T47D (cell line): ENCODE measurements around the gene SPRING1.

ENCODE experiments used
- DNase-seq, 2 experiments: peaks; one replicate each; pipeline versions ENCODE4 v3.0.0 to v3.0.0-alpha.2; 2011 to 2012; ENCODE audit warnings: low read depth in 1 of 2, low spot score in 1 of 2
- JUND ChIP-seq: IDR thresholded peaks from 2 replicates; pipeline ENCODE4 v1.6.1; 2012; ENCODE audit warnings: low read depth
- in situ Hi-C: cut with HindIII; loops from 2 replicates; pipeline ENCODE4 v1.10.0; 2016; ENCODE audit warnings: low sequenced_read_pairs, low pct_unique_long_range_greater_than_20kb

Gene SPRING1, protein sequence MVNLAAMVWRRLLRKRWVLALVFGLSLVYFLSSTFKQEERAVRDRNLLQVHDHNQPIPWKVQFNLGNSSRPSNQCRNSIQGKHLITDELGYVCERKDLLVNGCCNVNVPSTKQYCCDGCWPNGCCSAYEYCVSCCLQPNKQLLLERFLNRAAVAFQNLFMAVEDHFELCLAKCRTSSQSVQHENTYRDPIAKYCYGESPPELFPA

DNA sequence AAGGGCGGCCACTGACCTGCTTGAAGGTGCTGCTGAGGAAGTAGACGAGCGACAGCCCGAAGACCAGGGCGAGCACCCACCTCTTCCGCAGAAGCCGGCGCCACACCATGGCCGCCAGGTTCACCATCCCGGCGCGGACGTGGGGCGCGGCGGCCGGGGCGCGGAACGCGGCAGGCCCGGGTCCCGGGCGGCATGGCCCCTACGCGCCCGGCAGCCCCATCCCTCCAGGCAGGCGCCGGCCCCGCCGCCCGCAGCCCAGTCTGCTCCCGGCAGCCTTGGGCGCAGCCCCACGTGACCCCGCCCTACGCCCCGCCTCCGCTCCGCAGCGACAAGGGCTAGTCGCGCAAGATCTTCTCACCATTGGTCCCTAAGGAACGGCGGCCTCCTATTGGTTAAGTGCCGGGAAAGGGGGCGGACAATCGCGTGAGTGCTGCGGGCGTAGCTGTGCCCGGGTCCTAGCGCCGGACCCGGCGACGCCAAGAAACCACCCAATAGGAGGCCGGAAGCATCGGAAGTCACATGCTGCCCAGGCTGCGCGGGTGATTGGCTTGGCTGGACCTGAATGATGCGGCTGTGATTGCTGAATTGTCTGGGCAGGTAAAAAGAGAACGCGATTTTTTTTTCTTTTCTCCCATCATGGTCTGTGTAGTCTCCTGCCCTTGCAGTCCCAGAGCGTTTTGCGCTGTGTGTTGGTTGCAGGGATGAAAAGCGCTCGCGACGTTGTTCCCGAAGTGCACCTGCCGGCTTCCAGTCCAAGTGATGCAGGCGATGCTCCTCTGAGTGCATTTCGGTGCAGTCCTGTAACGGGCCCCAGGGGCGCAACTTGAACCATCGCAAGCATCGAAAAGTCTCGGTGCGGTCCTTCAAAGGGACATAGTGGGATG, at the start of gene SPRING1, which contains the start of gene RNFT2:
Gene SPRING1 (minus strand): TSS at position 296 of the 884 bp plus-strand sequence. CDS start 169 bp downstream, at position 127.
Gene RNFT2 (plus strand): TSS at position 542 of the 884 bp plus-strand sequence. CDS start 2,183 bp downstream, outside the sequence.
- in situ Hi-C loops, result no loop called here
- no peak for TF ChIP-seq JUND

DNA sequence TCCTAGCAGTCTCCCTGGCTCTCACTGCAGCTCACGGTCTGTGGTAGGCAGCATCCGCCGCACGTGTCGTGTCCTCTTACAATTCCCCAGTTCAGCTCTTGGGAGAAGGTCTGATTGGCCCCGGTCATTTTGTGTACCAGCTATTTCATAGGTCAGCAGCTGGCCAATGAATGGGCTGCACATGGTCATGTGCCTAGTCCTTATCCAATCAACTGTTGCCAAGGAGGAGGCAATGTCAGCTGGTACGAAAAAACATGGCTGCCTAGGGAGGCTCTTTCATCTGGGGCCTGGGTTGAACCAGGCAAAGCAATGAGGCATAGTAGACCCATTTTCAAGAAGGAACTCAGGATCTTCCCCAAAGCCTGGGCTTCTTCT, 46.4 kb upstream of the SPRING1 start:
- in situ Hi-C loops, result no loop called here
- DNase-seq, result peak in 1 of 2 experiments; percentile 39
- TF ChIP-seq JUND, result no peak

More for the DNA sequence above, at the start of gene SPRING1, which contains the start of gene RNFT2:
- peak; percentile 100 for DNase-seq

DNA sequence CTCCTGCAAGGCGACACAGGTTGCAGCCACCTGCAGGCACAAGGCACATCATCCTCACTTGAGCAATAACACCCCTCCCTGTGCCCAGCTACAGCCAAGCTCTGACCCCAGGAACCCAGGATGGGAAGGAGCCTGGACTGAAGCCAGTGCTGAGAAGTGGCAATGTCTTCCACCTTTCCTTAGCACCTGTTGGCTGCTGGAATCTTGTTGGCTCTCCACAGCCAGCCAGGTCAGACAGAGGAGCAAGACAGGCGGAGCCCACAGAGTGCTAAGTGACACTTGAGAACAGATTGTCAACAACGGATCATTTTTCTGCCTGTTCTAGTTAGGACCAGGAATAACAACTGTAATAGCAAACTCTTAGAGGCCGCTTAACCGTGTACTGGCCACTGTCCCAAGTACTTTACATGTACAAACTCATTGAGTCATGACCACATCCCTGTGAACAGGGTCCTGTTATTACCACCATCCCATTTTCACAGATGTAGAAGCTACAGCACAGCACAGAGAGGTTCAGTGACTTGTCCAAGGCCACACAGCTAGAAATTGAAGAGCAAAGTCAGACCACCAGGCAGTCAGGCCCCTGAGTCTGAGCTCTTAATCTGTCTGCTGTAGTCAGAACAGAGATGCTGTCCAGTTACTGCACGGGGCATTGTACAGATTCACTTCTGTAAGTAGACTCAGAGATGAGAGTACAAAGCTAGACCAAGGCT, 45.8 kb upstream of the SPRING1 start:
- TF ChIP-seq JUND, result no peak
- peak in 1 of 2 experiments; percentile 33 for DNase-seq
- in situ Hi-C loops, result no loop called here

DNA sequence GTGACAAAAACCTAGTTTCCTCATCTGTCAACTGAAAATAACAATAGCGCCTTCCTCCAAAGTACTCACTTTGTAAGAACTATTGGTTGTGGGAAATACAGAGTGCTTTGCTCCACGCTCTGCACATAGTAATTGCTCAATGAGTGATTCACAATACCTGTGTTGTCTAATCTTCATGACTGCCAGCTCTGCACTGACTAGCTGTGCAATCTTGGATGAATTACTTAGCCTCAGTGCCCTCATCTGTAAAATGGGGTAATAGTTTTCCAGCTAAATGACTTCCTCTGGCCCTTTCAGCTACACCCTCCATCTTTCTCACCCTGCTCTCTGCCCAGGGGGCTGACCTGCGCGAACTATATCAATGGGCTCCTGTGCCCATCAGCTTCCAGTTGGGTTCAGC, 43.1 kb upstream of the SPRING1 start:
- DNase-seq, result no peak
- in situ Hi-C loops, result no loop called here
- TF ChIP-seq JUND, result no peak

DNA sequence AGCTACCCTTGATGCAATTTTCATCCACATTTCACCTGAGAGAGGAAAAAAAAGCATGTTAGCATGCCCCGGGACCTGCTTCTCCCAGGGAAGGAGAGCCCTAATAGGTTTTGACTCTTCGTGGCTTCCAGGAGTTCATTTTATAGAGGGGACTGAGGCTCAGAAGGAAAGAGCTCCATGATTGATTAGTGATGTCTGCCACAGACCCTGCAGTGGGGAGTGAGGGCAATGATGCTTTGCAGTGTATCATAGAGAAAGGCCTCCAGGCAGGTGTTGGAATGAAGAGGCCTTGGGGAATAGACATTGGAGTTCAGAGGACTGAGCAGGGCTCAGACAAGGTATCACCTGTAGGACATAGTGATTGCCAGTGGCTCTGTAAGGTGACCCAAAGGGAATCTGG, 41.7 kb upstream of the SPRING1 start:
- no peak for DNase-seq
- TF ChIP-seq JUND, result no peak
- in situ Hi-C loops, result no loop called here

DNA sequence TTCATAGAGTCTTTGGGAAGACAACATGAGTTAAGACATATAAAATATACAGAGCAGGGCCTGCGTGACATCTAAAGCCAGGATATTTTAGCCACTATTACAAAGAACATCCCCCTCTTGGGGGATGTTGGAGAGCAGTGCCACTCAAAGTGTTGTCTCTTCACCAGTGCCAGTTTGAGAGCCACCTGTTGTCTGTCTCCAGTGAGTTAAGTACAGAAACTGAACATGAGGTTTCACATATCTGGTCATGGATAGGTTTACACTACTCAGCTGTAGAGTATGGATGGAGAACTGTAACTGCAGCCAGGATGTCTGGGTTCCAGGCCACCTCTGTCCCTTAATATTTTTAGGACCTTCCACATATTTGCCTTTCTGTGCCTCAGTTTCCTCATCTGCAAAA, 39.4 kb upstream of the SPRING1 start:
- in situ Hi-C loops, result no loop called here
- no peak for DNase-seq
- TF ChIP-seq JUND, result no peak

DNA sequence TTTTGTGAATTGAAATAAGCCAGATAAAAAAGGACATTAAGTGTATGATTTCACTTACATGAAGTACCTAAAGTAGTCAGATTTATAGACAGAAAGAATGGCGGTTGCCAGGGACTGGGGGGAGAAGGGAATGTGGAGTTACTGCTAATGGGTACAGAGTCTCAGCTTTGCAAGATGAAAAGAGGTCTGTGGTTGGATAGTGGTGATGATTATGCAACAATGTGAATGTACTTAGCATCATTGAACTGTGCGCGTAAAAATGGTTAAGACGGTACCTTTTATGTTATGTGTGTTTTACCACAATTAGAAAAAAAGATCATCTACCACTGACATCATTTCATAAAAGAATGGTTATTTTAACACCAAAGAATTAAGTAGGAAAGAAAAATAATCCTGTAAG, 36.2 kb upstream of the SPRING1 start:
- no peak for DNase-seq
- in situ Hi-C loops, result no loop called here
- TF ChIP-seq JUND, result no peak

DNA sequence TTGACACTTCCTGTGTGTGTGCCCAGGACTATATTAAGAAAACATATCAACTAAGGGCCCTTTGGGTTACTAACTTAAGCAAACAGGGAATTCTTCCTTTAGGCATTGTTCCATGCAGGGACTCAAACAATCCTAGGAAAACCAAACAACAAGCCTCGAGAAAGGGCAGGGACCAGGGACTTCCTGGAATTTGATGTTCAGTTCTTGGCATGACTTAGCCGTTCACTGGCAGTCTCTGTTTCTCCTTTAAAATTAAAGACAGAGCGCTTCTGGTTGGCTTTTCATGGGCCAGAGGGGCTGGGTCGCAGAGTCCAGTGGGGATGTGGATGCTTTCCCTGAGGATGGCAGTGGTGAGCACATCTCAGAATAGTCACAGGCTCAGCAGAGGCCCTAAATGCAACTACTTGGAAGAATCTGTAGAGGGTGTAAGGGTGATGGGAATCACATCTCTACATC, 35.4 kb upstream of the SPRING1 start:
- TF ChIP-seq JUND, result no peak
- peak in 1 of 2 experiments; percentile 63 for DNase-seq
- in situ Hi-C loops, result no loop called here

DNA sequence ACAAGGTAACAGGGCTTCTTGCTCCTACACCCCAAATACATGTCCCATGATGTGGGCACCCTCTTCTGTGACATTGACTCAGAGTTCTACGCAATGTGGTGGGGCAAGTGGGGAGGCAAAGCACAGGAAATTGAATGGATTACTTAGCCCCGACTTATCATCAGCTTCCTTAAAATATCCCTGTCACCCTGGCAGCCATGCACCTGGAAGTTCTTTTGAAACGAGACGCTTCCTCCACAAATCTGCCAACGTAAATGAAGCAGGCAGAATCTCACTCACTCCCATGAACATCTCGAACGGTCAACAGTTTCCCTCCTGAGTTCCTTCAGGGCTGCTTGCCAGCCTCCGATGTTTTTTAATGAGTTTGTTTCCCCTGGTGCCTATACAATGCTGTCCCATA, 33.8 kb upstream of the SPRING1 start:
- in situ Hi-C loops, result no loop called here
- no peak for DNase-seq
- TF ChIP-seq JUND, result no peak

DNA sequence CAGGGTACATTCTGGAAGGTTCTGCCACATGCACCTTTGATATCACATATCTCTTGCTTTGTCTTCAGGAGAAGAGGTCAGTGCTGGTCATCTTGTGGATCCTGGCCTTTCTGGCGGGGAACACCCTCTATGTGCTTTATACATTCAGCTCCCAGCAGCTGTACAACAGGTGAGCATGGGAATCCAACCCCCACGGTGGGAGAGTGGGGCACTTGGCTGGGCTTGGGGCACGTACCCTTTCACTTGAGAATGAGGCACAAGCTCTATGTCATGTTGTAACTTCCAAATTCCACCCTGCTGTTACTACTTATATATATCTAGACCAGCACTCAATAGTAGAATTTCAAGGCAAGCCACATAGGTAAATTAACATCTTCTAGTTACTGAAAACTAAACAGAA, 28.9 kb upstream of the SPRING1 start:
- no peak for DNase-seq
- in situ Hi-C loops, result no loop called here
- TF ChIP-seq JUND, result no peak

DNA sequence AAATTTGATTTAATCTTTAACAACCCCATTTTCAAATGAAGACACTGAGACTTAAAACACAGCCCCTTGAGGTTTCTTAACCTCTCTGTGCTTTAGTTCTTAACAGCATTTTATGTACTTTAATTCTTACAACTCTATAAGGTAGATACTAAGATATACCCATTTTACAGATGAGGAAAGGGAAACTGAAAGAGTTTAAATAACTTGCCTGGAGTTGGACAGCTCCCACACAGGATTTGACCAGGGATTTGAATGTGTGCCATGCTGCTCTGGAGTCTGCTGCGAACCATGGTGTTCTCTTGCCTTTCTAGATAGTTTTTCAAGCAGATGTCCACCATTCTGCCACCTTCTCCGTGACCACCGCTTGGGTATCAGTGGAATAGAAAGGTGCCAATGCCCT, 28.4 kb upstream of the SPRING1 start:
- no peak for TF ChIP-seq JUND
- no peak for DNase-seq
- in situ Hi-C loops, result no loop called here

DNA sequence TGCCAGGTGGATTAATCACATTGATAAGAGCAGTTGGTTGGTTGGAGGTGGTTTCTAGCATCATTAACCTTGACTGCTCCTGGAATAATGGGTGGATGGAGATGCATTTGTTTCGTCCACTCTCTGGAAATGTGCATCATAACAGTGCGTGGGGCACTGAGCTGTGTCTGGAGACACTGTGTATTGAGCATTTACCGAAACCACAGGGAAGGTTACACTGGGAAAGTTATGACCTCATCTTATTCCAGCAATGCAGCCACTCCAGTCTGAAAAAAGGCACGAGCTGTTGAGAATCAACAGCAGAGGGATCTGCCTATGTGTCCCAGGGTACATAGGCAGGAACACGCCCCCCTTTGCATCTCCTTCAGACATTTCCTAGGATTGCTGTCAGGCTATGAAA, 27.4 kb upstream of the SPRING1 start:
- no peak for DNase-seq
- no peak for TF ChIP-seq JUND
- in situ Hi-C loops, result no loop called here
